Loucy (cell line): ENCODE results near the gene EARS2.

Source experiments
- H2AFZ ChIP-seq: fragments of 200-600 bp; sonication (generic); 2 replicates; pipeline ENCODE4 v1.6.0; 2016; ENCODE audit warnings: antibody characterized with exemption, mild to moderate bottlenecking, low read length, moderate library complexity
- H3F3A ChIP-seq: fragments of 200-600 bp; 2 replicates; pipeline ENCODE4 v1.6.0; 2016; ENCODE audit warnings: antibody characterized with exemption, low read depth, mild to moderate bottlenecking
- H3K27me3 ChIP-seq: fragments of 200-600 bp; sonication (generic); 2 replicates; pipeline ENCODE4 v1.6.1; 2014; ENCODE audit warnings: low read length, mild to moderate bottlenecking; ENCODE audit not compliant: insufficient read depth, poor library complexity, severe bottlenecking
- H3K36me3 ChIP-seq: fragments of 200-600 bp; sonication (generic); 2 replicates; pipeline ENCODE4 v1.6.1; 2016; ENCODE audit warnings: low read length; ENCODE audit not compliant: insufficient read depth
- H3K4me1 ChIP-seq: fragments of 200-600 bp; sonication (generic); 2 replicates; pipeline ENCODE4 v1.5.1; 2014; ENCODE audit warnings: low read length, mild to moderate bottlenecking; ENCODE audit not compliant: insufficient read depth, poor library complexity, severe bottlenecking
- H3K4me2 ChIP-seq: fragments of 200-600 bp; sonication (generic); 2 replicates; pipeline ENCODE4 v1.6.0; 2014; ENCODE audit warnings: antibody characterized with exemption, low read length, low read depth, mild to moderate bottlenecking; ENCODE audit not compliant: poor library complexity, severe bottlenecking
- H3K4me3 ChIP-seq: fragments of 200-600 bp; sonication (generic); 2 replicates; pipeline ENCODE4 v1.5.1; 2014; ENCODE audit warnings: low read length, mild to moderate bottlenecking, mixed read lengths; ENCODE audit not compliant: poor library complexity, severe bottlenecking
- H3K79me2 ChIP-seq: fragments of 200-600 bp; sonication (generic); 2 replicates; pipeline ENCODE4 v1.6.1; 2014; ENCODE audit warnings: low read length; ENCODE audit not compliant: insufficient read depth
- H3K9ac ChIP-seq: fragments of 200-600 bp; sonication (generic); 2 replicates; pipeline ENCODE4 v1.6.0; 2014; ENCODE audit warnings: mild to moderate bottlenecking, low read depth, low read length, moderate library complexity; ENCODE audit not compliant: poor library complexity, severe bottlenecking
- H3K9me2 ChIP-seq: fragments of 200-600 bp; sonication (generic); replicated peaks from 2 replicates; pipeline ENCODE4 v1.6.1; 2016; ENCODE audit warnings: low read depth, low read length, mixed read lengths
- H3K9me3 ChIP-seq: fragments of 200-600 bp; sonication (generic); 2 replicates; pipeline ENCODE4 v1.6.1; 2014; ENCODE audit warnings: mild to moderate bottlenecking, antibody characterized with exemption, low read length, low read depth; ENCODE audit not compliant: insufficient read depth
- H4K20me1 ChIP-seq: fragments of 200-600 bp; sonication (generic); 2 replicates; pipeline ENCODE4 v1.6.0; 2014; ENCODE audit warnings: antibody characterized with exemption, low read length, mild to moderate bottlenecking; ENCODE audit not compliant: insufficient read depth, poor library complexity, severe bottlenecking
- EZH2phosphoT487 ChIP-seq: fragments of 200-600 bp; IDR thresholded peaks from 2 replicates; pipeline ENCODE4 v1.6.1; 2018; ENCODE audit warnings: antibody characterized with exemption, mild to moderate bottlenecking, moderate library complexity, borderline replicate concordance
- TF ChIP-seq, protein P1 (sequence below): fragments of 200-600 bp; sonication (generic); conservative IDR thresholded peaks from 2 replicates; pipeline ENCODE4 v1.5.1; 2014; ENCODE audit warnings: mild to moderate bottlenecking, antibody characterized with exemption, low read length

The EARS2 gene

GRCh38 chr16:23580391-23580790 is 23.2 kb upstream of the EARS2 start:
- H3K79me2 ChIP-seq = no peaks in the 10 kb centered on the region
- H3K27me3 ChIP-seq = no peaks in the 10 kb centered on the region
- no peak overlapping the region for H3K4me2 ChIP-seq
- no peaks in the 10 kb centered on the region for H3K9me3 ChIP-seq
- no peak overlapping the region for H3K9ac ChIP-seq
- no peaks in the 10 kb centered on the region for H3F3A ChIP-seq
- no peaks in the 10 kb centered on the region for H3K4me1 ChIP-seq
- H3K36me3 ChIP-seq = peaks cover 44% of the 10 kb centered on the region
- H3K9me2 ChIP-seq = no peaks in the 10 kb centered on the region
- TF ChIP-seq EZH2phosphoT487 = no peak
- TF ChIP-seq, protein P1, sequence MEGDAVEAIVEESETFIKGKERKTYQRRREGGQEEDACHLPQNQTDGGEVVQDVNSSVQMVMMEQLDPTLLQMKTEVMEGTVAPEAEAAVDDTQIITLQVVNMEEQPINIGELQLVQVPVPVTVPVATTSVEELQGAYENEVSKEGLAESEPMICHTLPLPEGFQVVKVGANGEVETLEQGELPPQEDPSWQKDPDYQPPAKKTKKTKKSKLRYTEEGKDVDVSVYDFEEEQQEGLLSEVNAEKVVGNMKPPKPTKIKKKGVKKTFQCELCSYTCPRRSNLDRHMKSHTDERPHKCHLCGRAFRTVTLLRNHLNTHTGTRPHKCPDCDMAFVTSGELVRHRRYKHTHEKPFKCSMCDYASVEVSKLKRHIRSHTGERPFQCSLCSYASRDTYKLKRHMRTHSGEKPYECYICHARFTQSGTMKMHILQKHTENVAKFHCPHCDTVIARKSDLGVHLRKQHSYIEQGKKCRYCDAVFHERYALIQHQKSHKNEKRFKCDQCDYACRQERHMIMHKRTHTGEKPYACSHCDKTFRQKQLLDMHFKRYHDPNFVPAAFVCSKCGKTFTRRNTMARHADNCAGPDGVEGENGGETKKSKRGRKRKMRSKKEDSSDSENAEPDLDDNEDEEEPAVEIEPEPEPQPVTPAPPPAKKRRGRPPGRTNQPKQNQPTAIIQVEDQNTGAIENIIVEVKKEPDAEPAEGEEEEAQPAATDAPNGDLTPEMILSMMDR = no peak
- H4K20me1 ChIP-seq = no peaks in the 10 kb centered on the region
- no peak overlapping the region for H2AFZ ChIP-seq
- H3K4me3 ChIP-seq = no peak overlapping the region

DNA sequence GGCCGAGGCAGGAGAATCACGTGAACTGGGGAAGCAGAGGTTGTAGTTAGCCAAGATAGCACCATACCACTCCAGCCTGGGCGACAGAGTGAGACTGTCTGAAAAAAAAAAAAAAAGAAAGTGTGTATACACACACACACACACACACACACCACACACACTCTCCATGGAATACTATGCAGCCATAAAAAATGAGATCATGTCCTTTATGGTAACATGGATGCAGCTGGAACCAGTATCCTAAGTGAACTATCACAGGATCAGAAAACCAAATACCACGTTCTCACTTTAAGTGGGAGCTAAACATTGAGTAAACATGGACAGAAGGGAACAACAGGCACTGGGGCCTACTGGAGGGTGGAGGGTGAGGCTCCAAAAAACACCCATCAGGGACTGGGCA is 22.2 kb upstream of the EARS2 start:
- peaks cover 34% of the 10 kb centered on the region for H3K36me3 ChIP-seq
- H3K9me2 ChIP-seq = no peaks in the 10 kb centered on the region
- no peak overlapping the region for H3K4me3 ChIP-seq
- TF ChIP-seq, protein P1 = no peak
- no peaks in the 10 kb centered on the region for H3K79me2 ChIP-seq
- H3K27me3 ChIP-seq = no peaks in the 10 kb centered on the region
- no peaks in the 10 kb centered on the region for H3F3A ChIP-seq
- no peaks in the 10 kb centered on the region for H3K4me1 ChIP-seq
- no peaks in the 10 kb centered on the region for H3K9me3 ChIP-seq
- H3K4me2 ChIP-seq = no peak overlapping the region
- no peak overlapping the region for H3K9ac ChIP-seq
- H2AFZ ChIP-seq = no peak overlapping the region
- no peaks in the 10 kb centered on the region for H4K20me1 ChIP-seq

GRCh38 chr16:23578101-23578830 is 21.1 kb upstream of the EARS2 start:
- no peaks in the 10 kb centered on the region for H3K27me3 ChIP-seq
- H3K9ac ChIP-seq = no peak overlapping the region
- TF ChIP-seq, protein P1 = no peak
- no peak for TF ChIP-seq EZH2phosphoT487
- no peaks in the 10 kb centered on the region for H3K9me3 ChIP-seq
- H3F3A ChIP-seq = no peaks in the 10 kb centered on the region
- H3K4me2 ChIP-seq = no peak overlapping the region
- H3K36me3 ChIP-seq = peaks cover 31% of the 10 kb centered on the region
- H3K79me2 ChIP-seq = no peaks in the 10 kb centered on the region
- H2AFZ ChIP-seq = no peak overlapping the region
- H4K20me1 ChIP-seq = no peaks in the 10 kb centered on the region
- H3K4me3 ChIP-seq = no peak overlapping the region
- no peaks in the 10 kb centered on the region for H3K4me1 ChIP-seq
- no peaks in the 10 kb centered on the region for H3K9me2 ChIP-seq
